LoVo (cell line): ENCODE measurements around the gene ALK.

Experiments
- DNase-seq: peaks from one replicate; pipeline ENCODE4 v3.0.0-alpha.2; 2016; ENCODE audit warnings: low spot score

Gene ALK

DNA sequence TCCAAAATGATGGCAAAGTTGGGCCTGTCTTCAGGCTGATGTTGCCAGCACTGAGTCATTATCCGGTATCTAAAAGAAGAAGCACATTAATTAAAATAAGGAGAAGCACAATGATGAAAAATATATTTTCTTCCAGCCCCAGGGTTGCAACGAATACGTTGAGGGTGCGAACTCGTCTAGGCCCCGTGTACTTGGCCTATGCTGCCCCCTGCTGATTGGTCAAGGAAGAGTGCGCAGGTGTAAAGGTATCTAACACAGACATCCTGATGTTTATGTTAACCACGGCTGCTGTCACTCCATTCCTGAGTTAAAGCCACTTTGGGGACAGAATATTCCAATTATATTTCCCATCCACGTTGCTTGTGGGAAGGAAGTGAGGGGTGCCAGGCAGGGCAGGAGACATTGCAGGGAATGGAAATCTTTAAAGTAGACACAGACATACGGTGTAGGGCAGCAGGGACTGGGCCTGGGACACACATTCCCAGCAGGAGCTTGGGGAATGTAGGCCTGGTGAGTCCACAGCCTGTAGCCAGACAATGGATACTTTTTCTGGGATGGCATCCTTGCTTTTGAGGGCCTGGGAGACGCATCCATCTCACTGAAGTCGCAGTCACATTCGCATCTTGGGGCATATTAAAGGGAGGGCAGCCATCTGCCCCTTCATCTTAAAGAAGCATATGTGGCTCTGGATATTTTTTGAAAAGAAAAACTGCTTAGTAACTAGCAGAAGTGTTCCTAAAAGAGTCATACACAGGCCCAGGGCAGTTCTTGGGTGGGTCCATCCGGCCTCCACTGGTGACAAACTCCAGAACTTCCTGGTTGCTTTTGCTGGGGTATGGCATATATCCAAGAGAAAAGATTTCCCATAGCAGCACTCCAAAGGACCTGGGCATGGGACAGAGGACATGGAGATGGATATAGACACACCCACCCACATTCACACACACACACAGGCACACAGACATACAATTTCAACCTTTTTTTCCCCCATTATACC lies 724.3 kb downstream of the ALK start:
- peak; percentile 68 for DNase-seq

DNA sequence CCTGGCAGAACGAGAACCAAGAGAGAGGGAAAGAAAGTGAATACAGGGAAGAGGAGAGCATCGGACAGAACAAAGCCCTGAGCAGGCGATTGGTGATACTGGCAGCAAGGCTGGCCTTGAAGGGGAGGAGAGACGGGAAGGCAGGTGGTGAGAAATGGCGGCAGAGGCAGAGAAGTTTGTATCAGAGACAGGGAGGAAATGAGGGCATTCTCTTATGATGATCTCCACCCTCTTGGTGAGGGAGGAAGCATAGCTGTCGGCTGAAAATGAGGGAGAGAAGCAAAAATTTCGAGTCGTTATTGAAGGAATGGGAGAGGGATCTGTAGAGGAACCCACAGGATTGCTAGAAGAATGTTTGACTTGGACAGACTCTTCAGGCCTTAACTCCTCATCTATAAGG lies 725.6 kb downstream of the ALK start:
- DNase-seq: no peak

DNA sequence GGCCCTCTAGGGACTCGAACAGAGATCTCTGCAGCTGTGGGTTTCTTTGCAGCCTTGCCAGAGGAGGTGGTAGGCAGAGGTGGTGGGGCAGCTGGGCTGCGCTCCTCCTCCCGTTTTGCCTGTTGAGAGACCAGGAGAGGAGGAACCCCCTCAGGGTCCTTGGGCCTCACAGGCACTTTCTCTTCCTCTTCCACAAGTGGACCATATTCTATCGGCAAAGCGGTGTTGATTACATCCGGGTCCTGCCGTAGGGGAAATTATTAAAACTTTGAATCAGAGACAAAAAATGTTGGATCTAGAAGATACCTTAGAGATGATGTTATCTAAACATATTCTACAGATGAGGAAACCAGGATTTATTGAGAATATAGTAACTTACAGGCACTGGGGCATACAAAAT lies 727.7 kb downstream of the ALK start:
- no peak for DNase-seq

DNA sequence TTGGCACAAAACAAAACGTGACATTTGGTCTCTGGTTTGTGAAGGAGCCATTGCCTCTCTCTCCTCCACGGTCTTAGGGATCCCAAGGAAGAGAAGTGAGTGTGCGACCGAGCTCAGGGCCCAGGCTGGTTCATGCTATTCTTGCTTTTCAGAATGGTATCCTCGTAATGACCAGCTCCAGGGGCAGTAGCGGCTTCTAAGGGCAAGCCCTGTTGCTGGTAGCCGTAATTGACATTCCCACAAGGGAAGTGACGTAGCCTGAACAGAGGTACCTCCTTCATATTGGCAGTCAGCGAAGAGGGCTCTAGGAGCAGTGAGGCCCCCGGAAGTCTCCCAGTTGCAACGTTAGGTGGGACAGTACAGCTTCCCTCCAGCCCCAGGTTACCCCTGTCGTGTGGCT lies 728.3 kb downstream of the ALK start:
- DNase-seq: no peak

DNA sequence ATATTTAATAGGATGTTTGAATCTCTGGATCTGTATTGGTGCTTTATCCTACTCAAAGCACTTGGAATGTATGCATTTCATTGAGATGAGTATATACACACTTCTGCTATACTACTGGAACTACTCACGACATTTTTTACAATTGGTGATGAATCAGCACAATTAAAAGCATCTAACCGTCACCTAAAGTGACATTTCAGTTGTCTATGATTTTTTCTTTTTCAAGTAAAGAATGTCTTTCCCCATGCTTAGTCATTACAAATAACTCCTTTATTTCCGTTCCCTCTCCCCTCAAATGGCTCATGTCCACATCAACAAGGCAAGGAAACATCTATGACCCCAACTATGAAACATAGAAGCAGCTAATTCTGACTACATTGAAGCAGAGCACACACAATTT lies 728.9 kb downstream of the ALK start:
- DNase-seq: no peak

DNA sequence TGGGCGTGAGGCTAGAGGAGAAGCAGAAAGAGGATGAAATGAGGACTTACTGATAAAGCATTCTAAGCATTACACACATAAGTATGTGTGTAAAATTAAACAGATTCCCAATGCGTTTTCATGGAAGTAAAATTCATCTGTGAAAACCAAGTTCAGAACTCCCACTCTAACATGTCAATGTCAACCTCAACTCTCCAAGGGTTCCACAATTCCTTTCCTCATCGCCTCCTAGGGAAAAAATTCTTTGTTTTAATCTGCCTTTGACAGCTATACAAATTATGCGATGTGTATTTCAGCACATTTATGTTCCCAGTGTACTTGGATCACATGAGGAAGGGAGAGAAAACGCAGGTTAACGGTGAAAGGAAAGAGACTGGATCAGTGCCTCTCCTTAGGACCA lies 729.6 kb downstream of the ALK start:
- DNase-seq: no peak

DNA sequence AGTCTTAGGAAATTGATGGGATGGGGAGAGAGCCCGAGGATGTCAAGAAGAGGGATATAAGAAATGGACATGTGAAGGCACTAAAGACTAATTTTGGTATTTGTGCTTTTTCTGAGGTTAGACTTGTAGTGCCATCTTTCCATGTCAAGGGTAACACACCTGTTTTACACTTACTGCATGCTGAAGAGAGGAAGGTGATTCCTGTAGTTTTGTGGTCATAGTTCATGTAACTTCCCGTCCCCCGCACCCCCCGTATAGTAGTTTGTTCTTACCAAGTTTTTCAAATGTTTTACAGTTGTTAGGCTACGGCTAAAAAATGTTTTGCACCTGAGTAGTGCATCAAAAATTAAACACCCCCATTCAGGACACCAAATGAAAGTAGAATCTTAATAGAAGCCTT lies 732.3 kb downstream of the ALK start:
- DNase-seq: no peak

DNA sequence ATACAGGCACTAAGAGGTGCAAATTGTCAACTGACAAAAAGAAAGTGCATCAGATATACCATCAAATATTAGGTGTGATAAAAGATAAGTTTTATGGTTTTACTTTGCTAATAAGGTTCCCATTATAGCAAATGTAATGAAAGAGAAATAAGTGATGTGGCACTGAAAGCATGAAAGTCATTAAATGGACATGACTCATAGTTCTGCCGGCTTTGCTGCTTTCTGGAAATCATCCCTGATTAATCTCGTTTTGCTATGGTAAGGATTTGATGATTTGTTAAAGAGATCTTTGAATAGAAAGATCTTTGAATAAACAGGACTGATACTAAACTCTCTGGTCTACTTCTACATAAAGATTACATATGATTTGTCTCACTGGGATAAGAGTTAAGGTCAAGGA lies 733.5 kb downstream of the ALK start:
- no peak for DNase-seq

DNA sequence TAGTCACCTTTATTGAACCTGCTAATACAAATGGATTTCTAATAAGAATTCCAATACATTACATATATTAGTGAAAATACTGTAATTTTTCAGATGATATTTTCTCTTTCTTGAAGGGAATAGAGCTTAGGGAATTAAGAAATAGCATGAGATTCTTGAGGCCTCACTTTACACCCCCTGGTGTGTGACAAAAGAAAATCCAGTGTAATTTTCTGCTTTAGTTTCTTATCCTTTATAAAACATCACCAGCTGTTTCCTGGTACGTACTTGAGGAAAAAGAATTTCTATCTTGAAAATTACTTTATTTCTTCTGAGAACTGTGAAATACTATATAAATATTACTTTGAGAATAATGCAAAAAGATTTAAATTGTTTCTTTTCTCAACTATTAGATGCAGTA lies 734.6 kb downstream of the ALK start:
- DNase-seq: no peak

DNA sequence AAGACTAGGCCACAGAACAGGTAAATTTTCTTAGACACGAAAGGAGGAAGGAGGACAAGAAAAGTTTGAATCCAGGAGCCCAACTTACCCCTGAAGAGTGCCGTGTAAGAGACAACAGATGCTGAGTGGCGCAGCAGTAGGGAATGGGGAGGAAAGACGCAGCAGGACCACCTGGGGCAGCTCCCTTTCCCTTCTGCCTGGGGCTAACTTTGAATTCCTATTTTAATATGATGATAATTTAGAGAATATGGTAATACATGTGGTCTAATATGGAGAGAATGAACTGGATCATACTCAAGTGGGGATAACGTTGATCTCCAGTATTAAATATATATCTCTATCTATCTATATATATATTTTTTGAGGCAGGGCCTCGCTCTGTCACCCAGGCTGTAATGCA lies 736.9 kb downstream of the ALK start:
- no peak for DNase-seq

DNA sequence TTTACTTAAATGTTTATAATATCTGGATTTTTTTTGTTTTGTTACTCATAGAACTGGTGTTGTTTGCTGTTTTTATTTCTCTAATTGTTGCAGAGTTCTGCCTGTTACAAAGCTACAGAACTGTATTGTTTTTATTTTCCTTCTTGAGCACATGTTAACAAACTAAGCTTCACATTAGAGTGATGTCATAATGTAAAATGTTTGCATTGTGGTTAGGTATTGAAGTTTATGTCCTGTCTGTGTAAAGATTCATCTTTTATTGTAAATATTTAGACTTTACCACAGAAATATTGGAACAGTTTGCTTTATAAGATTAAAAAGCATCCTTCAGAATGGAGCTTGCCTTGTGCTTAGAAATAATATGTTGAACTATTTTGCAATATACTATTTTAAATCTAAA lies 738.5 kb downstream of the ALK start:
- no peak for DNase-seq

DNA sequence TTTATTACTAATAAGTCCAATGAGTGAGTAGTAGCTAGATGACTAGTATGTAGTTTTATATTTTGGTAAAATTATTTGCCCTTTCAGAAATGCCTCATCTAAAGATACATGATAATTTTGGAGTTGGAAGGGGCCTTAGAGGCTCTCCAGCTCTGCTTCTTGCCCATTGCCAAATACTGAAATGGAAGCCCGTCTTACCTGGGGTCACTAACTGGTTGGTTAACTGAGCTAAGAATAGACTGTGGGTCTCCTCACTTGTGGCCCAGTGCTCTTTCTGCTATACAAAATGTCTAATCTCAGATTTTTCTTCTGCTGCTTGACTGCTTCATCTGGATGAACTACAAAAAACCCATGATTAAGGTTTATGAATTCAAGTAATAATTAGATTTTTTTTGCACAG lies 739.1 kb downstream of the ALK start:
- no peak for DNase-seq

DNA sequence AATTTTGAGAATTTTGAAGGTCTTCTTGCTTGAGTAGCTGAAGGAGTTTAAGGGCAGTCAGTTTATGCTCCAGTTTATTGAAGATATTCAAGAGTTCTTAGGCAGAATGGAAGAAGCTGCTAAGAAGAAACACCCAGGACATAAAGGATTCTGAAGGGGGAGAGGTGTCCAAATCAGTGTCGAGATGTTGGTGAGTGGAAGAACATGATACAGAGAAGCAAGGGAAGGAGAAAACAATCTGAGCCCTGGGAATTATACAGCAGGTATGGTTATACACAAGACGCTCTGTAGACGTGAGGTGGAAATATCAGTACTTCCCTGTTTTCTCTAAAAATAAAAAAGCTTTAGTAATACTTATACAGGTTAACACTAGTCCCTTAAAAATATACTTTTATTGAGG lies 746.0 kb downstream of the ALK start:
- no peak for DNase-seq

DNA sequence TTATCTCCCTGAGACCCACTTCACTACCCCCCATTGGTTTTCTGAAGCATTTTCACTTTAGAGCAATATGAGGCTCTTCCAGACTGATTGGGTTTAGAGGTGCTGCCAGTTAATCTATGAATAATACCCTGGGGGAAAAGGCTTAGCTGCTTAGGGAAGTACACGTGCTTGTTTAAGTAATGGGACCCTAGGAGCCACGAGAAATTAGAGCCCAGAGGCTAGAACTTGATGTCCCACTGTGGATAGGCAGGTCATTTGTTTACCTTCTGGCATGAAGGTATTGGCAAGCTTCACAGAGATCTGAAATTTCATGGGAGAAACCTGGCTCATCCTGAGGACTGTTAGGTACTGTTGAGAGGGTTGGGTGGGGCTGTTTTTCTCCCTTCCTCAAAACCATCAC lies 746.4 kb downstream of the ALK start:
- no peak for DNase-seq

DNA sequence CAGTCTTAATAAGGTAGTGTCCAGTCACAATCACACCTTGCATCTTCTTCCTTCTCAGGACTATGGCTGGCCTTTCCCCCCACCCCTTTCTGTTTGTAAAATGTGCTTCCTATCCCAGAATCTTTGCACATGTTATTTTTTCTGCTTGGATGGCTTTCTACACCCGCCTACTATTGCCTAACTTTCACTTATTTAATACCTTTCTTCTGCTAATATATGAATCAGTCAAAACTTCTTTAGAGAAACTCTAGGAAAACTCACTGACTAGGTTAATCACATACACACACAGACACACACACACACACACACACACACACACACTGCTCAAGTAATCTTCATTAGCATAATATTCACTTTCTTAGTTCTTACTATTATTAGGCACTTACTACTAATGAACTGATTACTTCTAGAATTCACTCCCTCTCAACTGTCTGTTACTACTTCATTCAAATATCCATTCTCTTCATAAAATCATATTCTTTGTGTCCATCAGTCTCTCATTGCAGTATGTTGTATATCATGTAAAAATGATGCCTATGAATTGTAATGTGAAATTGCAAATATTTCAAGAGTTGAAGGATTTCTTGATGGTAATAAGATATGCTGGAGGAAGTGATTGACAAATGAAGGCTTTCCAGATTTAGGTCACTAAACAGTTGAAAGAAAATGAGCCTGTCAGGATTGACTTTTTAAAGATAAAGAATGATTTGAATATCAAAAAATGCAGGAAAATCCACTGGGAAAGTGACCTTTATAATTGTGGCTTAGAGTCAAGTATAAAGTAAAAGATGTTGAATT lies 754.9 kb downstream of the ALK start:
- DNase-seq: no peak

DNA sequence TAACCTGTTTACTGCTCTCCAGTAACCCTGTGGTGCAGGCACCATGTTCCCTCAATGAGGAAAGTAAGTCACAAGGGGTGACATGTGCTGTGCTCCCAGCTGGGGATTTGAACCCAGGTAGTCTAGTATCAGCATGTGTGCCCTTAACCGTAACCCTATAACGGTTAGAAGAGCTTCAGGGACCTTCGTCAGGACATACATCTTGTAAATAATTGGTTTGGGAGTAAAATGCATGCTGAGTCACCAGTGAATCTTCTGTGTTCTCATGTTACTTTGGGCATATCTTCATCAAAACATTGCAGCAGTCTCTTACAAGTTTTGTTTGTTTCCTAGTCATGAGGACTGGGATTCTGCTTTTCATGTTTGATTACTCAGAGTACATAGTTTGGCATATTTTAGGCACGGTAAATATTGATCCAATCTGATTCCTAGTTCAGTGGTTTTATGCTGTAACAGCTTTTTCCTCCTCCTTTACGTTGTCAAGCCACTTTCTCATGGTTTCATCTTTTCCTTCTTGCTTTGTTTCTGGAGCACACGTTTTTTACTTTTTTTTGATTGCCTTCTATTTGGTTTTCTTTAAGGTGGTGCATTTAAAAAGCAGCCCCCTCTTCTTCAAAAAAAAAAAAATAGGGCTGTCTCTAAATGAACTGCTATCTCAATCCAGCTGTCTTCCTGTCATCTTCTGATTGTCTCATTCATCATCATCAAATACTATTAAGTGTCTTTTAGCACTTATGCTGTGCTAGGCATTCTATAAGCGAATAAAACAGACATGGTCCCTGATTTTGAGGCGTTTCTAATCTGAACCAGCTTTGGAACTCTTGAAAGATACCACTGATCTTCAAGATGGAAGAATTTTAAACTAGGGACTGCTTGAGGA lies 755.8 kb downstream of the ALK start:
- no peak for DNase-seq

DNA sequence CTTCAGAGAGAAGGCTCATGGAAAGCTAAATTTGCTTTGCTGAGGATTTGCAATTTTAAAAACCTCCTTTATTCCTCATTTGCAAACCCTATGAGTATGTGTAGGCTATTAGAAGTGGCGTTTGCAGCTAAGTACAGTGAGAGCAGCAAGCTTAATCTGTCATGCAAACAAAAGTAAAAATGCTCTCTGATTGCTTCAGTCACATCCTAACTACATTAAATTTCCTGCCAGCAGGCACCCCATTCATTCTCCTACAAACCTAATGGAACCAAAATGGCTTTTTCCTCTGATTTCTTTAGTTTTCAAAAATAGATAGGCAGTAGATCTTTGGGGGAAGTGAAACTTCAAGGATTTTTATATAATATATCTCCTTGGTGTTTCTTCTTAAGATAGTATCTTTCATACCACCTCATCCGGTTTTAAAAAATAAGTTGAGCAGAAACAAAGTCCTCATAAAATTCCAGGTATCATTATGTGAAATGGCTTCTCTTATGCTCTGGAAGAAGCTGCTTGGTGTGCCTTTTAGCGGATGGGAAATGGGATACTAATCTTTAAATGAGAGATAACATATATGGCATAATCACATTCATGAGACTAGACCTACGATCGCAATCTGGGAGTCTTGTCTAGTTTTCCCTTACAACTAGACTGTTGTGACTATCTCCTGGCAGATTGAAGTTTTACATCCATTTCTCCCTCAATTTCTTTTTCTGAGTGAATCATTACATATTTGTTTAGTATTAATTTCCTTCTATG lies 757.1 kb downstream of the ALK start:
- DNase-seq: no peak

DNA sequence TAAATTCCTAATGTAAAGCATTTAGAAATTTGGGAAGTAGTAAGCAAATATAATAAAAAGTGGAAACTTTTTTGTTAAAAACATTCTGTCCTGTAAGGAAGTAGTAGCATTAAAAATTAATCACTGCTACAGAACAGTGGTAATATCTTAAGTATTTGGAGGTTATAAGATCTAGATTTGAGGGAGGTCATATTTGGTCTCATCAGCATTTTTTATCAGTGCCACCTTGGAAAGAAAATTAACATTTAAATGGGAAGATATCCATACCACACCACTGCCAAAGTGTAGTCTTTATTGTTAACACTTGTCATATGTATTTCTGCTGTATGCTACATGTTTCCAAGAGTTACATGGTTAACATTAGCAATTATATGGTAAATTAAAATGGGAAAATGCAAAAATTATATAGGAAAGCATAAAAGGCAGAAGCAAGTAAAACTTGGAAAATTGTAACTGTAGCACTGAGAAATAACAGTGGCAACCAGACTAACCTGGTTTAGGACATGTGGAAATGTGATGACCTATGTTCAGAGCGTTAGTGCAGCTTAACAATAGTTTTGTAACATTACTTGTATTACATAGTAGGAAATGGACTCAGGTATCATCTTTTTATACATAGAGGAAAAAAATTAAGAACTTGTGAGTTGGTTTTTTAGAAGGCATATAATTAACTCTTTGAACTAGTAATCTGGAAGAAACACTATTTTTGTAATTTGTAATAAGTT lies 759.0 kb downstream of the ALK start:
- no peak for DNase-seq

DNA sequence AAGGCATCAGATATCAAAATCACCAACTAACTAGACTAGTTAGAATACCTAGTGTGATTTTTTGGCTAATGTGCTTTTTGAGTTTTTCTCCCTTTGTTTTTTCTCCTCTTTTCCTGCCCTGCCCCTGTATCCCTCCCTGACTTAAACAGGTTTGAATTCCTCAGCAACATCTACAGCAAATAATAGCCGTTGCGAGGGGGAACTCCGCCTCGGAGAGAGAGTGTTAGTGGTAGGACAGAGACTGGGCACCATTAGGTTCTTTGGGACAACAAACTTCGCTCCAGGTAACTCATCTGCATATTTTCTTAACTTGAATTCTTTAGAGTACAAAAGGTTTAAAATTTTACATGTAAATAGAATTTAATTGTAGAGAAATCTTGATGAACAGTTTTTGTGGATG lies 761.2 kb downstream of the ALK start:
- DNase-seq: no peak

DNA sequence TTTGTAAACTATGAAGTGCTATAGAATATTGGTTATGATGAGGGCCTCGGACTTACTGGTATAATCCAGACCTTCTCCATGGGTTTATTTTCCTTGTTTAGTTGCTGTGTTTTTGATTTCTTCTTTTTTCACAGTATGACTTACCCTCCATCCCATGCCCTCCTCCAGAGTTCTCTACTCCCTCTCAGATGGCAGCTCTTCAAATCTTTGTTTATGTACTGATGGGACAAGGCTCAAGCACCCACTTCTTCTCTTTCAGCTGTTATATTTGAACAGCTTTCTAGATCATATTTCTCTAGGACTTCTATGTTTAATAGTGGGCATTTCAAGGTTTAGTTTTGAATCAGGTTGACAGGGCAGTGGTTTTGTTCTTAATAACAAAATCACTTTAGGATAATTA lies 762.3 kb downstream of the ALK start:
- DNase-seq: no peak

DNA sequence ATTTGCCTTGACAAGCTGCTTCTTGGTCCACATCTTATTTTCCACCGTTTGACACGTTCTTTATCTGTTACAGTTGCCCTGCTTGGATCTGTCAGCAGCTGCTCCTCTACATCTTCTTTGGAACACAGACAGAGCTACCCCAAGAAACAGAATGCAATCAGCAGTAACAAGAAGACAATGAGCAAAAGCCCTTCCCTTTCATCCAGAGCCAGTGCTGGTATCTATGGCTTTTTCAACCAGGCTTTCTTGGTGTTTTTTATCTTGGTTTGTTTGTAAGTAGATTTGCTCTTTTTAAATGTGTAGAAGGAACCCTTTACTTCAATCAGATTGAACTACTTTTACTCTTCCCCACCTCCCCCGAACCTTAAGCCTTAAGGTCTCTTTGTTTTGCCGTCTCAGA lies 764.3 kb downstream of the ALK start:
- DNase-seq: no peak
